Measurements from ENCODE around the gene PALD1. TPM values are rescaled to one million over a fixed set of nuclear protein-coding genes. Genes with fewer than 3 reads are reported as not detected.
A peak's percentile ranks its signal among the peaks of the same experiment; 100 is the strongest.

The PALD1 gene
- total and polyA plus RNA-seq, 9 of the 15 experiments (the other 6 are each of a cell fraction or from before 2014, with no cell fraction given), result 0.03 to 0.29 (median 0.09) TPM; not detected in 2

DNA sequence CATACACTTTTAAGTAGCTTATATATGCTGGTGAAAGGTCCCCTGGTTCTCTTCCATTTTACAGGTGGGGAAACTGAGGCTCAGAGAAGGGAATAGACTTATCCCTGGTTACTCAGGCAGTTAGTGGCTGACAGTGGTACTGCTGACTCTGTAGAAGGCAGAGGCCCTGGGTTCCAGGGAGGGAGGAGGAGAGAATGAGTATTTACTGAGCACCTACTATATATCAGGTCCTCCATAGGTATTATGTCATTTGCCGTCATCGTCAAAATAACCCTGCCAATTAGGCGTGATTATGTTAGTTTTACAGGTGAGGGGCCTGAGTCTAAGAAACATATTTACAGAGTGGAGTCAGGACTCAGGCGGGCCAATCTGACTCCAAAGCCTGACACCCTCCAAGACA, 13.3 kb upstream of the PALD1 start:
- DNase-seq (ENCODE audit: extremely low read depth in 1 of 4, low spot score in 3 of 4) (no peak), FAIRE-seq (no peak), ATAC-seq (no peak)
- no peak overlapping the region for H3K4me3 ChIP-seq
- H2AFZ ChIP-seq (ENCODE audit: low read depth, low read length), result no peak overlapping the region
- H3K27ac ChIP-seq (ENCODE audit: extremely low read depth, low read depth, low read length), result no peak overlapping the region
- 50% methylated on average over 4 of the region's 4 CpGs for WGBS (ENCODE audit: insufficient coverage, low coverage, missing lambda C conversion rate)
- H3K9me1 ChIP-seq (ENCODE audit: control insufficient read depth, insufficient read depth, low read length), result no peaks in the 10 kb centered on the region
- ChIA-PET CTCF (ENCODE audit: low intra/inter-chr PET ratio) (no interaction called here), POLR2A (interaction anchor here (0.6 kb wide), 1 partner anchor 83 kb away, joined by 3 read pairs; no protein-coding TSS in a partner anchor)
- intact Hi-C loops (cut with micrococcal nuclease) (no loop called here), in situ Hi-C loops (cut with MboI) (loop anchor here (10.0 kb wide), 1 partner anchor 420 kb away; the partner anchor contains the start of gene PCBD1)
- BruUV-seq (replicated peaks), result no TSS peak
- H3K4me2 ChIP-seq (ENCODE audit: insufficient read depth, low read length), result no peak overlapping the region
- no peaks in the 10 kb centered on the region; the same call in 2 of the 3 replicates for H3K36me3 ChIP-seq (ENCODE audit: control insufficient read depth, insufficient read depth, low read length)
- 0 out of 2 replicates have a peak, but pooled peaks cover 7% of the 10 kb centered on the region for H4K20me1 ChIP-seq (replicated peaks; ENCODE audit: control insufficient read depth, insufficient read depth, low read length)
- TF ChIP-seq HNRNPH1 (optimal IDR thresholded peaks at IDR 0.05; ENCODE audit: low read depth, low read length) (no peak), BCOR (IDR thresholded peaks at IDR 0.05) (peak; percentile 43; the same call in 1 of the 2 replicates), RBM25 (IDR thresholded peaks at IDR 0.05; ENCODE audit: low read depth, low read length, severe bottlenecking) (peak; percentile 4), ZNF184 (CRISPR knock-in tag; IDR thresholded peaks at IDR 0.05) (no peak), SRSF9 (IDR thresholded peaks at IDR 0.05; ENCODE audit: borderline replicate concordance, low read depth, low read length) (no peak)
- TF ChIP-seq, protein P1, sequence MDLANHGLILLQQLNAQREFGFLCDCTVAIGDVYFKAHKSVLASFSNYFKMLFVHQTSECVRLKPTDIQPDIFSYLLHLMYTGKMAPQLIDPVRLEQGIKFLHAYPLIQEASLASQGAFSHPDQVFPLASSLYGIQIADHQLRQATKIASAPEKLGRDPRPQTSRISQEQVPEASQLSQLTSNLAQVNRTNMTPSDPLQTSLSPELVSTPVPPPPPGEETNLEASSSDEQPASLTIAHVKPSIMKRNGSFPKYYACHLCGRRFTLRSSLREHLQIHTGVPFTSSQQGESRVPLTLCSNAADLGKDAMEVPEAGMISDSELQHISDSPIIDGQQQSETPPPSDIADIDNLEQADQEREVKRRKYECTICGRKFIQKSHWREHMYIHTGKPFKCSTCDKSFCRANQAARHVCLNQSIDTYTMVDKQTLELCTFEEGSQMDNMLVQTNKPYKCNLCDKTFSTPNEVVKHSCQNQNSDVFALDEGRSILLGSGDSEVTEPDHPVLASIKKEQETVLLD (IDR thresholded peaks at IDR 0.05), result no peak
- peaks cover 44 to 69% of the 10 kb centered on the region in 2 experiments for H3K27me3 ChIP-seq (ENCODE audit: control insufficient read depth in 2 of 2, insufficient read depth in 2 of 2, low read length in 2 of 2)
- peaks cover 0 to 4% of the 10 kb centered on the region in 2 experiments; a peak in 1 of 5 replicates for H3K4me1 ChIP-seq (replicated peaks in 1 of 2; ENCODE audit: control insufficient read depth in 2 of 2, insufficient read depth in 2 of 2, low read length in 2 of 2)
- no peaks in the 10 kb centered on the region for H3K79me2 ChIP-seq (ENCODE audit: control insufficient read depth, insufficient read depth, low read length)
- no peak overlapping the region for H3K9ac ChIP-seq (ENCODE audit: insufficient read depth in 1 of 2, low read depth in 2 of 2, low read length in 2 of 2)
- H3K9me3 ChIP-seq (replicated peaks; ENCODE audit: control insufficient read depth, insufficient read depth, low read depth, low read length), result no peaks in the 10 kb centered on the region
